Coronary artery (tissue), 2 donors: ENCODE data around the gene FERMT2.

Experiments
- DNase-seq: peaks from one replicate; pipeline ENCODE4 v3.0.0-alpha.2; 2017; ENCODE audit warnings: low spot score
- H3K27ac ChIP-seq, 2 donors: fragments of 200-600 bp; sonication (generic); one replicate each; pipeline ENCODE4 v1.5.1; 2016 to 2019
- H3K4me3 ChIP-seq: fragments of 200-600 bp; sonication (generic); 2 replicates; pipeline ENCODE4 v1.5.1; 2016; ENCODE audit warnings: mild to moderate bottlenecking, moderate library complexity
- TF ChIP-seq, protein P1 (sequence below): fragments of 200-600 bp; sonication (generic); IDR thresholded peaks from one replicate; pipeline ENCODE4 v1.5.1; 2019; ENCODE audit warnings: antibody characterized with exemption

Gene FERMT2

DNA sequence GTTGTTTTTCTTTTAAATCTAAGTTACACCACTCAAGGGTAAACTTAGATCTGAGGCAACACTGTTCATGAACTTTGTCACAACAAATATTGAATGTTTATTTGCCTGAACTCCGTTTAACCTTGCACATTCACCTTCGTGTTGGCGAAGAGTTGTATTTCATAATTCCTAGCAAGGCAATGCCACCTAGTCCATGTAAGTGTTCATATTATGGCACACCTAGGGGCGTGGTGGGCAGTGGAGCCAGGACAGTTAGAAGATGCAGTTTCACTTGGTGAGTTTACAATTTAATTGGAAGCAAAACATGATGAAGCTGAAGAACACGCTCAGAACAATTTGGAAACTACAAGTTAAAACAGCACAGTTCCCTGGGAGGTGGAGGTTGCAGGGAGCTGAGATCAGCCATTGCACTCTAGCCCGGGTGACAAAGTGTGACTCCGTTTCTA lies 129.0 kb downstream of the FERMT2 start:
- no peak for DNase-seq
- no peak overlapping the region for H3K27ac ChIP-seq
- TF ChIP-seq, protein P1, sequence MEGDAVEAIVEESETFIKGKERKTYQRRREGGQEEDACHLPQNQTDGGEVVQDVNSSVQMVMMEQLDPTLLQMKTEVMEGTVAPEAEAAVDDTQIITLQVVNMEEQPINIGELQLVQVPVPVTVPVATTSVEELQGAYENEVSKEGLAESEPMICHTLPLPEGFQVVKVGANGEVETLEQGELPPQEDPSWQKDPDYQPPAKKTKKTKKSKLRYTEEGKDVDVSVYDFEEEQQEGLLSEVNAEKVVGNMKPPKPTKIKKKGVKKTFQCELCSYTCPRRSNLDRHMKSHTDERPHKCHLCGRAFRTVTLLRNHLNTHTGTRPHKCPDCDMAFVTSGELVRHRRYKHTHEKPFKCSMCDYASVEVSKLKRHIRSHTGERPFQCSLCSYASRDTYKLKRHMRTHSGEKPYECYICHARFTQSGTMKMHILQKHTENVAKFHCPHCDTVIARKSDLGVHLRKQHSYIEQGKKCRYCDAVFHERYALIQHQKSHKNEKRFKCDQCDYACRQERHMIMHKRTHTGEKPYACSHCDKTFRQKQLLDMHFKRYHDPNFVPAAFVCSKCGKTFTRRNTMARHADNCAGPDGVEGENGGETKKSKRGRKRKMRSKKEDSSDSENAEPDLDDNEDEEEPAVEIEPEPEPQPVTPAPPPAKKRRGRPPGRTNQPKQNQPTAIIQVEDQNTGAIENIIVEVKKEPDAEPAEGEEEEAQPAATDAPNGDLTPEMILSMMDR, result no peak
- H3K4me3 ChIP-seq, result no peak overlapping the region

DNA sequence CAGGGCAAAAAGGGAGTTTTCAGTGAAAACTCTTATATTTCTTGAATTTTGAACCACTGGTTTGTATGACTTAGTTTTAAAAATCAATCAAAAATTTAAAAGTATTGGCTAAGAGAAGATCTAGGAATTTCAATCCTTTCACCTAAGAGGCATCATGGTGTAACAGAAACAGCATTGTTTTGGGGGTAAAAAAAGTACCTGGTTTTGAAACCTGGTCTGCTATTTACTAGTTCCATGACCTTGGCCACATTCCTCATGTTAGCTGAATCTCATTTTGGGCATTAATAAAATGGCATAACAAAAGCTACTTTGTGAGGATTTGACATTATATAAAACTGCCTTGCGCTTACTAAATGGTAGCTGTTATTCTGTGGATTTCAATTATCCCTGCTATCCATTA lies 142.7 kb downstream of the FERMT2 start:
- DNase-seq, result no peak
- TF ChIP-seq, protein P1, result no peak
- Histone ChIP-seq H3K27ac (no peak overlapping the region), H3K4me3 (no peak overlapping the region)
